Loucy (cell line): ENCODE results near the gene PLK3.

Experiments
- H2AFZ ChIP-seq: fragments of 200-600 bp; sonication (generic); 2 replicates; pipeline ENCODE4 v1.6.0; 2016; ENCODE audit warnings: antibody characterized with exemption, mild to moderate bottlenecking, low read length, moderate library complexity
- H3F3A ChIP-seq: fragments of 200-600 bp; 2 replicates; pipeline ENCODE4 v1.6.0; 2016; ENCODE audit warnings: antibody characterized with exemption, low read depth, mild to moderate bottlenecking
- H3K27me3 ChIP-seq: fragments of 200-600 bp; sonication (generic); 2 replicates; pipeline ENCODE4 v1.6.1; 2014; ENCODE audit warnings: low read length, mild to moderate bottlenecking; ENCODE audit not compliant: insufficient read depth, poor library complexity, severe bottlenecking
- H3K36me3 ChIP-seq: fragments of 200-600 bp; sonication (generic); 2 replicates; pipeline ENCODE4 v1.6.1; 2016; ENCODE audit warnings: low read length; ENCODE audit not compliant: insufficient read depth
- H3K4me1 ChIP-seq: fragments of 200-600 bp; sonication (generic); 2 replicates; pipeline ENCODE4 v1.5.1; 2014; ENCODE audit warnings: low read length, mild to moderate bottlenecking; ENCODE audit not compliant: insufficient read depth, poor library complexity, severe bottlenecking
- H3K4me2 ChIP-seq: fragments of 200-600 bp; sonication (generic); 2 replicates; pipeline ENCODE4 v1.6.0; 2014; ENCODE audit warnings: antibody characterized with exemption, low read length, low read depth, mild to moderate bottlenecking; ENCODE audit not compliant: poor library complexity, severe bottlenecking
- H3K4me3 ChIP-seq: fragments of 200-600 bp; sonication (generic); 2 replicates; pipeline ENCODE4 v1.5.1; 2014; ENCODE audit warnings: low read length, mild to moderate bottlenecking, mixed read lengths; ENCODE audit not compliant: poor library complexity, severe bottlenecking
- H3K79me2 ChIP-seq: fragments of 200-600 bp; sonication (generic); 2 replicates; pipeline ENCODE4 v1.6.1; 2014; ENCODE audit warnings: low read length; ENCODE audit not compliant: insufficient read depth
- H3K9ac ChIP-seq: fragments of 200-600 bp; sonication (generic); 2 replicates; pipeline ENCODE4 v1.6.0; 2014; ENCODE audit warnings: mild to moderate bottlenecking, low read depth, low read length, moderate library complexity; ENCODE audit not compliant: poor library complexity, severe bottlenecking
- H3K9me2 ChIP-seq: fragments of 200-600 bp; sonication (generic); replicated peaks from 2 replicates; pipeline ENCODE4 v1.6.1; 2016; ENCODE audit warnings: low read depth, low read length, mixed read lengths
- H3K9me3 ChIP-seq: fragments of 200-600 bp; sonication (generic); 2 replicates; pipeline ENCODE4 v1.6.1; 2014; ENCODE audit warnings: mild to moderate bottlenecking, antibody characterized with exemption, low read length, low read depth; ENCODE audit not compliant: insufficient read depth
- H4K20me1 ChIP-seq: fragments of 200-600 bp; sonication (generic); 2 replicates; pipeline ENCODE4 v1.6.0; 2014; ENCODE audit warnings: antibody characterized with exemption, low read length, mild to moderate bottlenecking; ENCODE audit not compliant: insufficient read depth, poor library complexity, severe bottlenecking
- EZH2phosphoT487 ChIP-seq: fragments of 200-600 bp; IDR thresholded peaks from 2 replicates; pipeline ENCODE4 v1.6.1; 2018; ENCODE audit warnings: antibody characterized with exemption, mild to moderate bottlenecking, moderate library complexity, borderline replicate concordance
- TF ChIP-seq, protein P1 (sequence below): fragments of 200-600 bp; sonication (generic); conservative IDR thresholded peaks from 2 replicates; pipeline ENCODE4 v1.5.1; 2014; ENCODE audit warnings: mild to moderate bottlenecking, antibody characterized with exemption, low read length

Gene PLK3

DNA sequence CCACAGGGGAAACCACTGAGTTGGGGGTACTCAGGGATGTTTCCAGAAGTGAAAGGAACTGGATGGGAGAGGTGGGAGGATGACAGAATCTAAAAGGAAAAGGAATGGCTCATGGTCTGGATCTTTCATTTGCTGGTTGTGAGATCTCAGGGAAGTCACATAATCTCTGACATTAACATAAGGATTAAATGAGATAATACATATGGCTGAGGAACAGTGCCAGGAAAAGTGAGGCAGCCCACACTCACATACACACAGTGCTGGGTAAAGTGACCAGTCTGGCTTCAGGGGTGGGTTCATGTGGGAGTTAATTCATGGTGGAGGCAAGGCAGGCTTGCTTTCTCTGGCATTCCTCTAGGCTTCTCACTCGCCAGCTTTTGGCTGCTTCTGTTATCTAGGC lies 46.8 kb downstream of the PLK3 start:
- Histone ChIP-seq H3K79me2 (no peaks in the 10 kb centered on the region), H4K20me1 (no peaks in the 10 kb centered on the region), H3K4me1 (peaks cover 7% of the 10 kb centered on the region), H2AFZ (no peak overlapping the region), H3K4me2 (no peak overlapping the region), H3K4me3 (no peak overlapping the region), H3F3A (no peaks in the 10 kb centered on the region), H3K36me3 (no peaks in the 10 kb centered on the region; the same call in 1 of the 2 replicates), H3K9me2 (no peaks in the 10 kb centered on the region), H3K9ac (no peak overlapping the region), H3K27me3 (no peaks in the 10 kb centered on the region), H3K9me3 (no peaks in the 10 kb centered on the region)
- TF ChIP-seq, protein P1, sequence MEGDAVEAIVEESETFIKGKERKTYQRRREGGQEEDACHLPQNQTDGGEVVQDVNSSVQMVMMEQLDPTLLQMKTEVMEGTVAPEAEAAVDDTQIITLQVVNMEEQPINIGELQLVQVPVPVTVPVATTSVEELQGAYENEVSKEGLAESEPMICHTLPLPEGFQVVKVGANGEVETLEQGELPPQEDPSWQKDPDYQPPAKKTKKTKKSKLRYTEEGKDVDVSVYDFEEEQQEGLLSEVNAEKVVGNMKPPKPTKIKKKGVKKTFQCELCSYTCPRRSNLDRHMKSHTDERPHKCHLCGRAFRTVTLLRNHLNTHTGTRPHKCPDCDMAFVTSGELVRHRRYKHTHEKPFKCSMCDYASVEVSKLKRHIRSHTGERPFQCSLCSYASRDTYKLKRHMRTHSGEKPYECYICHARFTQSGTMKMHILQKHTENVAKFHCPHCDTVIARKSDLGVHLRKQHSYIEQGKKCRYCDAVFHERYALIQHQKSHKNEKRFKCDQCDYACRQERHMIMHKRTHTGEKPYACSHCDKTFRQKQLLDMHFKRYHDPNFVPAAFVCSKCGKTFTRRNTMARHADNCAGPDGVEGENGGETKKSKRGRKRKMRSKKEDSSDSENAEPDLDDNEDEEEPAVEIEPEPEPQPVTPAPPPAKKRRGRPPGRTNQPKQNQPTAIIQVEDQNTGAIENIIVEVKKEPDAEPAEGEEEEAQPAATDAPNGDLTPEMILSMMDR: no peak
- no peak for TF ChIP-seq EZH2phosphoT487

DNA sequence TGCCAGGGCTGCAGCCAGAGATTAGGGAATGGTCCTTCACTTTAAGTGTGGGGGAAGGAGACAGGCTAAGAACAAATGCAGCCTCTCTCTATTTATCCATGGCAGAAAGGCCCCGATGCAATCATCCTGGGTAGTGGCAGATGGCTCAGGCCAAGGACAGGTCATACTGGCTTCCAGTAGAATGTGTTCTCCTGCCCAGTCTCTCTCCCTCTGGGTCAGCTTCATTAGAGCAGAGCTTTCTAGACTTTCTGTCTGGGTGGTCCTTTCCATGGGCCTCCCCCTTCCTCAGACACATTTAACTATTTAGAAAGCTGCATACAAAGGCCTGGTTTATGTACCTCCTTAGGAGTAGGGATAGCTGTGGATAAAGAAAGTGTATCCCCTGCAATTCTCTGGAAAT lies 47.7 kb downstream of the PLK3 start:
- no peaks in the 10 kb centered on the region for H3K79me2 ChIP-seq

DNA sequence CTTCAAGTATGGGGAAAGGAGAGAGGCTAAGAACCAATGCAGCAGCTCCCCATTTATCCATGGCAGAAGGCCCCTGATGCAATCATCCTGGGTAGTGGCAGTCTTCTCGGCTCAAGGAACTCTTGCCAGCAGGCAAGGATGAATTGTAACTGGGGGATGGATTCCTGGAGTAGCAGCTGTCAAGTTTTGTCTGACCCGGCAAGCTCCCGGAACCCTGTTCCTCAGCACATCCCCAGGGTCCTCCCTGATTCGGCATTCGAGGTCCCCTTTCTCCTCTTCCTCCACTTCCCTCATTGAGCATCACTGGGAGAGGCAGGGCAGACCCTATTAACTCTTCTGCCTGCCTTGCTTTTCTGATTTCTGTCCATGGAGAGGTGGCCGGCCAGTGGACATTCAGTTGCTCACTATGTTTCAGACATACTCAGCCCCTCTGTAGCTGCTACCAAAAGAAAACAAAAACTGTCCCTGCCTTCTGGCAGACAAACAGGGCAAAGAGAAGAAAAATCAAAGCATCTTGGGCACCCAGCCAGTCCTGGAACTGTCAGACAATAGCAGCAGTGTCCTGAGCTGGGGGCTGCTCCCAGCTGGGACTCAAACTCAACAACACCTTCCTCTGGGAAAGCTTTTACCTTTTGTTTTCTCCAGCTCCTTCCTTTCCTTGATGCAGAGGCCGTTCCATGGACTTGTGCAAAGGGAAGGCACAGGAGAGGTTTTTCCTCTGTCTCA lies 48.4 kb downstream of the PLK3 start:
- no peaks in the 10 kb centered on the region for H4K20me1 ChIP-seq
- no peaks in the 10 kb centered on the region for H3K27me3 ChIP-seq
- no peak overlapping the region for H3K4me3 ChIP-seq
- H3K79me2 ChIP-seq: no peaks in the 10 kb centered on the region
- H2AFZ ChIP-seq: no peak overlapping the region
- H3F3A ChIP-seq: no peaks in the 10 kb centered on the region
- H3K36me3 ChIP-seq: no peaks in the 10 kb centered on the region; the same call in 1 of the 2 replicates
- no peaks in the 10 kb centered on the region for H3K4me1 ChIP-seq
- H3K4me2 ChIP-seq: no peak overlapping the region
- no peak for TF ChIP-seq EZH2phosphoT487
- TF ChIP-seq, protein P1: no peak
- H3K9ac ChIP-seq: no peak overlapping the region
- H3K9me2 ChIP-seq: no peaks in the 10 kb centered on the region
- H3K9me3 ChIP-seq: no peaks in the 10 kb centered on the region

More for the DNA sequence above, 47.7 kb downstream of the PLK3 start:
- Histone ChIP-seq H4K20me1 (no peaks in the 10 kb centered on the region), H3K9me2 (no peaks in the 10 kb centered on the region), H3K9ac (no peak overlapping the region), H3K27me3 (no peaks in the 10 kb centered on the region), H3F3A (no peaks in the 10 kb centered on the region), H2AFZ (no peak overlapping the region), H3K4me1 (peaks cover 4% of the 10 kb centered on the region), H3K36me3 (no peaks in the 10 kb centered on the region; the same call in 1 of the 2 replicates), H3K4me2 (no peak overlapping the region), H3K4me3 (no peak overlapping the region), H3K9me3 (no peaks in the 10 kb centered on the region)
- no peak for TF ChIP-seq EZH2phosphoT487
- TF ChIP-seq, protein P1: no peak
